LHCN-M2 (cell line): ENCODE results near the gene AKAP4. TPM values are rescaled to one million over a fixed set of nuclear protein-coding genes. Genes with fewer than 3 reads are reported as not detected.

Experiments
- total RNA-seq: library from RNA; depleted of rRNA; stranded (reverse); fragments of >200 nt; gene quantifications from 2 replicates; pipeline ENCODE4 v1.2.3, GENCODE V29; 2014; rRNA removed

AKAP4 gene
- total RNA-seq, 1 experiment from 2014 or later = not detected

Other genes starting within 250 kb of the AKAP4 start
- 0.32 and 0.40 TPM in 2 replicates for gene CCNB3, start 3.8 kb upstream of the AKAP4 start, total RNA-seq